PC-3 (cell line): ENCODE measurements around the gene ZNF784.

ENCODE experiments used
- EZH2 ChIP-seq: fragments of 300-600 bp; sonication (generic); IDR thresholded peaks from one replicate; pipeline ENCODE4 v1.6.1; 2017; ENCODE audit warnings: antibody characterized with exemption, mild to moderate bottlenecking, low read length; ENCODE audit not compliant: unreplicated experiment
- EZH2phosphoT487 ChIP-seq: fragments of 300-600 bp; sonication (generic); IDR thresholded peaks from 2 replicates; pipeline ENCODE4 v1.6.1; 2018; ENCODE audit warnings: mild to moderate bottlenecking, antibody characterized with exemption, low read length, borderline replicate concordance
- TF ChIP-seq, protein P1 (sequence below): fragments of 300-600 bp; sonication (generic); conservative IDR thresholded peaks from 2 replicates; pipeline ENCODE4 v1.5.1; 2017; ENCODE audit warnings: antibody characterized with exemption, low read depth, mild to moderate bottlenecking, low read length

- TF ChIP-seq, protein P1, sequence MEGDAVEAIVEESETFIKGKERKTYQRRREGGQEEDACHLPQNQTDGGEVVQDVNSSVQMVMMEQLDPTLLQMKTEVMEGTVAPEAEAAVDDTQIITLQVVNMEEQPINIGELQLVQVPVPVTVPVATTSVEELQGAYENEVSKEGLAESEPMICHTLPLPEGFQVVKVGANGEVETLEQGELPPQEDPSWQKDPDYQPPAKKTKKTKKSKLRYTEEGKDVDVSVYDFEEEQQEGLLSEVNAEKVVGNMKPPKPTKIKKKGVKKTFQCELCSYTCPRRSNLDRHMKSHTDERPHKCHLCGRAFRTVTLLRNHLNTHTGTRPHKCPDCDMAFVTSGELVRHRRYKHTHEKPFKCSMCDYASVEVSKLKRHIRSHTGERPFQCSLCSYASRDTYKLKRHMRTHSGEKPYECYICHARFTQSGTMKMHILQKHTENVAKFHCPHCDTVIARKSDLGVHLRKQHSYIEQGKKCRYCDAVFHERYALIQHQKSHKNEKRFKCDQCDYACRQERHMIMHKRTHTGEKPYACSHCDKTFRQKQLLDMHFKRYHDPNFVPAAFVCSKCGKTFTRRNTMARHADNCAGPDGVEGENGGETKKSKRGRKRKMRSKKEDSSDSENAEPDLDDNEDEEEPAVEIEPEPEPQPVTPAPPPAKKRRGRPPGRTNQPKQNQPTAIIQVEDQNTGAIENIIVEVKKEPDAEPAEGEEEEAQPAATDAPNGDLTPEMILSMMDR, result no peak
- no peak for TF ChIP-seq EZH2
- TF ChIP-seq EZH2phosphoT487, result no peak
These were observed 1.2 kb downstream of the ZNF784 start for GRCh38 chr19:55623130-55623529.
